DOHH2 (cell line): Measurements from ENCODE around the gene MRPL41.

Experiments used
- H3F3A ChIP-seq: fragments of 200-600 bp; sonication (generic), shearing (Covaris generic); 2 replicates; pipeline ENCODE4 v1.6.0; 2016; ENCODE audit warnings: antibody characterized with exemption, mild to moderate bottlenecking; ENCODE audit not compliant: control insufficient read depth, insufficient read depth
- H3K27ac ChIP-seq: fragments of 200-600 bp; sonication (generic); 2 replicates; pipeline ENCODE4 v1.5.1; 2014; ENCODE audit warnings: low read depth, mild to moderate bottlenecking, low read length, moderate library complexity
- H3K27me3 ChIP-seq: fragments of 200-600 bp; sonication (generic); 2 replicates; pipeline ENCODE4 v1.6.1; 2014; ENCODE audit warnings: mild to moderate bottlenecking, low read length, mixed read lengths; ENCODE audit not compliant: control insufficient read depth
- H3K36me3 ChIP-seq: fragments of 200-600 bp; sonication (generic); 2 replicates; pipeline ENCODE4 v1.6.1; 2014; ENCODE audit warnings: mild to moderate bottlenecking, low read length, moderate library complexity, mixed read lengths; ENCODE audit not compliant: control insufficient read depth
- H3K4me1 ChIP-seq: fragments of 200-600 bp; sonication (generic); 2 replicates; pipeline ENCODE4 v1.6.1; 2014; ENCODE audit warnings: mild to moderate bottlenecking, low read length, mixed read lengths; ENCODE audit not compliant: control insufficient read depth
- H3K4me2 ChIP-seq: fragments of 200-600 bp; sonication (generic); 2 replicates; pipeline ENCODE4 v1.6.0; 2014; ENCODE audit warnings: mild to moderate bottlenecking, low read length, moderate library complexity
- H3K4me3 ChIP-seq: fragments of 200-600 bp; sonication (generic); 2 replicates; pipeline ENCODE4 v1.5.1; 2014; ENCODE audit warnings: mild to moderate bottlenecking, low read length, mixed read lengths
- H3K79me2 ChIP-seq: fragments of 200-600 bp; sonication (generic); 2 replicates; pipeline ENCODE4 v1.6.1; 2014; ENCODE audit warnings: mild to moderate bottlenecking, low read length, mixed read lengths; ENCODE audit not compliant: control insufficient read depth
- H3K9me2 ChIP-seq: fragments of 200-600 bp; sonication (generic); replicated peaks from 2 replicates; pipeline ENCODE4 v1.6.1; 2014; ENCODE audit warnings: mild to moderate bottlenecking, low read length, mixed read lengths; ENCODE audit not compliant: control insufficient read depth
- H3K9me3 ChIP-seq: fragments of 200-600 bp; sonication (generic); 2 replicates; pipeline ENCODE4 v1.6.1; 2014; ENCODE audit warnings: antibody characterized with exemption, low read length, mixed read lengths; ENCODE audit not compliant: control insufficient read depth, insufficient read depth
- H4K20me1 ChIP-seq: fragments of 200-600 bp; sonication (generic); 2 replicates; pipeline ENCODE4 v1.6.0; 2014; ENCODE audit warnings: low read depth, mild to moderate bottlenecking, antibody characterized with exemption, low read length, moderate library complexity; ENCODE audit not compliant: control insufficient read depth, insufficient read depth
- EZH2phosphoT487 ChIP-seq: fragments of 200-600 bp; sonication (generic); IDR thresholded peaks from 2 replicates; pipeline ENCODE4 v1.6.1; 2017; ENCODE audit warnings: borderline replicate concordance, mild to moderate bottlenecking, antibody characterized with exemption, low read length, moderate library complexity, mixed read lengths
- TF ChIP-seq, protein P1 (sequence below): fragments of 200-600 bp; sonication (generic); IDR thresholded peaks from one replicate; pipeline ENCODE4 v1.5.1; 2014; ENCODE audit warnings: antibody characterized with exemption, mild to moderate bottlenecking, low read depth, low read length; ENCODE audit not compliant: poor library complexity, severe bottlenecking

Gene MRPL41

DNA sequence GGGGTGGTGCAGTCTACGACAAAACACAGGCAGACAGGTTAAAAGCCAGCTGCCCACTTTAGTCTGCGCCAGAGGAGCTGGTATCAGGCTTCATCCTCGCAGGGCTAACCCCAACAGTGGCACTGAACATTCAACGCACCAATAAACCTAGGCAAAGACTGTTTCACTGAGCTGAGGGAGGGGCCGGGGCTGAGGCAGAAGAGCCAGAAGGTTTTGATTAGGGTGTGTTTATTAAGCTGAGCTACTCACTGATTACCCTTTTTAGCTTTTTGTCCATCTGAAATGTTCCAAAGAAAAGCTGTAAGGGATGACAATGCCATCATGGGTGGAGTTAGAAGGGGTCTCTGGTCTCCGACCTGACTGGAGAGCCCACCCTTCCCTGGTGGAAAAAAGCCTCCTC lies 37.2 kb downstream of the MRPL41 start:
- H3K9me2 ChIP-seq: no peaks in the 10 kb centered on the region
- no peaks in the 10 kb centered on the region for H3F3A ChIP-seq
- H3K9me3 ChIP-seq: no peaks in the 10 kb centered on the region
- H3K79me2 ChIP-seq: peaks cover 55% of the 10 kb centered on the region
- peaks cover 8% of the 10 kb centered on the region; the same call in 1 of the 2 replicates for H4K20me1 ChIP-seq
- no peaks in the 10 kb centered on the region for H3K27me3 ChIP-seq
- H3K36me3 ChIP-seq: peaks cover 59% of the 10 kb centered on the region
- no peak overlapping the region for H3K27ac ChIP-seq
- TF ChIP-seq, protein P1, sequence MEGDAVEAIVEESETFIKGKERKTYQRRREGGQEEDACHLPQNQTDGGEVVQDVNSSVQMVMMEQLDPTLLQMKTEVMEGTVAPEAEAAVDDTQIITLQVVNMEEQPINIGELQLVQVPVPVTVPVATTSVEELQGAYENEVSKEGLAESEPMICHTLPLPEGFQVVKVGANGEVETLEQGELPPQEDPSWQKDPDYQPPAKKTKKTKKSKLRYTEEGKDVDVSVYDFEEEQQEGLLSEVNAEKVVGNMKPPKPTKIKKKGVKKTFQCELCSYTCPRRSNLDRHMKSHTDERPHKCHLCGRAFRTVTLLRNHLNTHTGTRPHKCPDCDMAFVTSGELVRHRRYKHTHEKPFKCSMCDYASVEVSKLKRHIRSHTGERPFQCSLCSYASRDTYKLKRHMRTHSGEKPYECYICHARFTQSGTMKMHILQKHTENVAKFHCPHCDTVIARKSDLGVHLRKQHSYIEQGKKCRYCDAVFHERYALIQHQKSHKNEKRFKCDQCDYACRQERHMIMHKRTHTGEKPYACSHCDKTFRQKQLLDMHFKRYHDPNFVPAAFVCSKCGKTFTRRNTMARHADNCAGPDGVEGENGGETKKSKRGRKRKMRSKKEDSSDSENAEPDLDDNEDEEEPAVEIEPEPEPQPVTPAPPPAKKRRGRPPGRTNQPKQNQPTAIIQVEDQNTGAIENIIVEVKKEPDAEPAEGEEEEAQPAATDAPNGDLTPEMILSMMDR: no peak
- TF ChIP-seq EZH2phosphoT487: no peak
- H3K4me3 ChIP-seq: peak overlapping the region; percentile 90
- peak overlapping the region; percentile 94 for H3K4me2 ChIP-seq
- peaks cover 21% of the 10 kb centered on the region for H3K4me1 ChIP-seq

DNA sequence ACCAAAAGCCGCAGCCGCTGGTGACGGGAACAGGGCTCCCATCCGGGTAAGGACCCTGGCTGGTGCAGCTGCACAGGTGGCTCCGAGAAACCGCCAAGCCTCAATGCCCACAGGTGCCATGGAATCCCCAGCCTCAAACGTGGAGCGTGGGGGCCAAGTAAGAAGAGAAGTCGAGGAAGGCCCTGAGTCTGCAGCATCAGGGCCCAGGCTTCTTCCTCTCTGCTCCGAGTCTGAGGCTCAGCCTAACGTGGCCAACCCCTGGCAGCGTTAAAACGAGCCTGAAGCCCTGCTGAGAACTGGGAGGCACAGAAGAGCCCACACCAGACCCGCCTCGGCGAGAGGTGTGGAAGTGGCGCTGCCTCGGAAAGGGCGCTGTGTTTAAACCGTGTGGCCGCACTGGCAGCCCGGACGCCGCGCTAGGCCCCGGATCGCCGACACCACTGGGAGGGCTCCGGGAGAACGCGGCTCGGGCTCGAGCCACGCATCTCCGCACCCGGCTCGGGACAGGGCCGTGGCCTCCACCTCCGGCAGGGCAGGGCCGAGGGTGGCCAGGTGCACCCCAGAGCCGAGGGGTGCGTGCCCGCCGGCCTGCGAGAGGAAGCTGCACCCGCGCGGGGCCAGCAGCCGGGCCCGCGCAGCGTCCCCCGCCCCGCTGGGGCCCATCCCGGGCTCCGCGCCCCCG lies 37.9 kb downstream of the MRPL41 start:
- peaks cover 52% of the 10 kb centered on the region for H3K36me3 ChIP-seq
- peak overlapping the region; percentile 90 for H3K4me3 ChIP-seq
- no peaks in the 10 kb centered on the region for H3K27me3 ChIP-seq
- H4K20me1 ChIP-seq: peaks cover 8% of the 10 kb centered on the region; the same call in 1 of the 2 replicates
- H3K79me2 ChIP-seq: peaks cover 49% of the 10 kb centered on the region
- no peaks in the 10 kb centered on the region for H3F3A ChIP-seq
- H3K9me2 ChIP-seq: no peaks in the 10 kb centered on the region
- TF ChIP-seq EZH2phosphoT487: no peak
- TF ChIP-seq, protein P1: no peak
- H3K4me1 ChIP-seq: peaks cover 21% of the 10 kb centered on the region
- no peaks in the 10 kb centered on the region for H3K9me3 ChIP-seq
- H3K4me2 ChIP-seq: peak overlapping the region; percentile 94
- 0 out of 2 replicates have a peak overlapping the region, but pooled peaks have one; percentile 16 for H3K27ac ChIP-seq

DNA sequence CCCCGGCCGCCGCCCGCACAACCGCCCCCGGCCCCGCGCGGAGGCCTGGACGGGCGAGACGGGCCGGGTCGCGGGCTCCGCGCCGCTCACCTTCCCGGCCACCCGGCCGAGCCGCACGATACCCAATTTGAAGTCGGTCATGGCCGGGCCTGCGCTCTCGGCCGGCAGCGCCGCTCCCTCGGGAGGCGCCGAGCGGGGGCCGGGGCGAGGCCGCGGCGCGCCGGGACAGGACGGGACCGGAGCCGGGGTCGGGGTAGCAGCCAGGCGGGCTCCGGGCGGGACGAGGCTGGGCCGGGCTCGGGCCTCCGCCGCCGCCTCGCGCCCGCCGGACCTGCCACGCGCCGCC lies 38.4 kb downstream of the MRPL41 start:
- Histone ChIP-seq H4K20me1 (peaks cover 8% of the 10 kb centered on the region; the same call in 1 of the 2 replicates), H3K9me2 (no peaks in the 10 kb centered on the region), H3K36me3 (peaks cover 47% of the 10 kb centered on the region), H3K4me2 (no peak overlapping the region; the same call in 1 of the 2 replicates), H3K4me3 (peak overlapping the region; percentile 90), H3K9me3 (no peaks in the 10 kb centered on the region), H3K4me1 (peaks cover 21% of the 10 kb centered on the region), H3K27me3 (no peaks in the 10 kb centered on the region), H3K27ac (no peak overlapping the region), H3K79me2 (peaks cover 46% of the 10 kb centered on the region), H3F3A (no peaks in the 10 kb centered on the region)
- no peak for TF ChIP-seq EZH2phosphoT487
- TF ChIP-seq, protein P1: no peak
